Bronchial epithelial cell (primary cell): Measurements from ENCODE around the gene TIMP3. TPM values are rescaled to one million over a fixed set of nuclear protein-coding genes. Genes with fewer than 3 reads are reported as not detected.

Experiments
- DNase-seq: peaks from one replicate; pipeline ENCODE4 v3.0.0-alpha.2; 2010; ENCODE audit warnings: low read depth
- FAIRE-seq: peaks from 2 replicates; lab custom pipeline; 2011; peaks lifted over from hg19 to GRCh38; lab: Jason Lieb, UNC
- H3K27me3 ChIP-seq: 2 replicates; pipeline ENCODE4 v1.5.1; 2011; ENCODE audit warnings: low read length; ENCODE audit not compliant: control insufficient read depth, insufficient read depth
- H3K36me3 ChIP-seq: 2 replicates; pipeline ENCODE4 v1.5.1; 2011; ENCODE audit warnings: low read length; ENCODE audit not compliant: control insufficient read depth, insufficient read depth
- H3K4me3 ChIP-seq: 2 replicates; pipeline ENCODE4 v1.5.1; 2011; ENCODE audit warnings: mild to moderate bottlenecking, low read depth, low read length, control low read depth
- CTCF ChIP-seq: IDR thresholded peaks from 2 replicates; pipeline ENCODE4 v1.5.1; 2011; ENCODE audit warnings: mild to moderate bottlenecking, moderate library complexity, low read length, control low read depth, inconsistent platforms; ENCODE audit not compliant: insufficient read depth, severe bottlenecking
- total RNA-seq: library from RNA; depleted of rRNA; stranded (reverse); fragments of >200 nt; gene quantifications from 2 replicates; pipeline ENCODE4 v1.2.1, GENCODE V29; 2014

TIMP3 gene
- total RNA-seq, 1 donor from 2014 or later = 71.1 TPM

DNA sequence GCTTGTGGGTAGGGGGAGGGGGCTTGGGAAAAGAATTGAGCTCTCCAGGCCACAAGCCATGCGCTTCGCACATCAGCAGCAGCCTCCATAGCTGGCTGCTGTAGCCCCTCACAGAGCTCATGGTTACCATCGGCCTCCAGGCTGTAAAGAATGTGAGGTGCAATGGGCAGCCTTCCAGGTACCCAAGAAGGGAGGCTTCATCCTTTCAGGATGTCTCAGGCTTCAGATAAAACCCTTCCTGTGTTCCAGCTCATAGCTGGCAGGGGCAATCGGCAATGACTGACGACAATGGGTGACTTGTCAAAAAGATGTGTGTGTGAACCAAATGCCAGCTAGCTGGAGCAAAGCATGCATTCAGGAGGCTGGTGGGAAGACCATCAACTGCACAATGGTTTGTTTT is 102.0 kb downstream of the TIMP3 start:
- TF ChIP-seq CTCF = no peak
- Histone ChIP-seq H3K36me3 (no peaks in the 10 kb centered on the region), H3K4me3 (no peak overlapping the region), H3K27me3 (no peaks in the 10 kb centered on the region)
- DNase-seq (no peak), FAIRE-seq (no peak)

- DNase-seq (peak; percentile 63), FAIRE-seq (peak; percentile 73)
- Histone ChIP-seq H3K36me3 (no peaks in the 10 kb centered on the region), H3K27me3 (no peaks in the 10 kb centered on the region), H3K4me3 (no peak overlapping the region)
- TF ChIP-seq CTCF = no peak
Observed at GRCh38 chr22:32904044-32904443, 102.5 kb downstream of the TIMP3 start.

DNA sequence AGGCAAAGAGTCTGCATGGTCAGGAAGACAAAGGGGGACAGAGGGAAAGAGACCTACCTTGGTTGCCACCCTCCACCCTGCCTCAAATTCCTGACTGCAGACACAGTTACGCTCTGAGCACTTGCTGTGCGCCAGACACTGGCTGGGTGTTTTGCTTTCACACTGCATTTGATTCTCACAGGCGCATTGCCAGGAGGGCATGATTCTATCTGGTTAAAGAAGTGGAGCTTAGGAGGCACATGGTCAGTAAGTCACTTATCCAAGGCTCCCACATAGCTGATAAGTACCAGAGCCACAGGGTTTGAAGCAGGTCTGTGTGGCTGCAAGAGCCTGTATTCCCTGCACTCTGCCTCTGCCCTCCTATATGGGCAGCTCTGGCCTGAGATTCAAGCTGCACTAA is 103.9 kb downstream of the TIMP3 start:
- DNase-seq = no peak
- peak; percentile 77 for FAIRE-seq
- no peak for TF ChIP-seq CTCF

GRCh38 chr22:32909581-32910428 is 108.3 kb downstream of the TIMP3 start:
- Histone ChIP-seq H3K36me3 (no peaks in the 10 kb centered on the region), H3K27me3 (no peaks in the 10 kb centered on the region), H3K4me3 (no peak overlapping the region)
- no peak for DNase-seq
- no peak for FAIRE-seq
- TF ChIP-seq CTCF = no peak

More for the DNA sequence above, 103.9 kb downstream of the TIMP3 start:
- Histone ChIP-seq H3K36me3 (no peaks in the 10 kb centered on the region), H3K4me3 (no peak overlapping the region), H3K27me3 (no peaks in the 10 kb centered on the region)

GRCh38 chr22:32910429-32910772 is 108.9 kb downstream of the TIMP3 start:
- TF ChIP-seq CTCF = no peak
- no peaks in the 10 kb centered on the region for H3K27me3 ChIP-seq
- DNase-seq = no peak
- no peaks in the 10 kb centered on the region for H3K36me3 ChIP-seq
- FAIRE-seq = no peak
- H3K4me3 ChIP-seq = no peak overlapping the region
